Measurements from ENCODE around the gene MACROD2. TPM values are rescaled to one million over a fixed set of nuclear protein-coding genes. Genes with fewer than 3 reads are reported as not detected.

MACROD2 gene
- polyA plus RNA-seq, 1 donor from 2014 or later, result 23.2 TPM

GRCh38 chr20:15611541-15611940 is 1616.2 kb downstream of the MACROD2 start:
- no peak overlapping the region for H3K9ac ChIP-seq (ENCODE audit: low read length)

DNA sequence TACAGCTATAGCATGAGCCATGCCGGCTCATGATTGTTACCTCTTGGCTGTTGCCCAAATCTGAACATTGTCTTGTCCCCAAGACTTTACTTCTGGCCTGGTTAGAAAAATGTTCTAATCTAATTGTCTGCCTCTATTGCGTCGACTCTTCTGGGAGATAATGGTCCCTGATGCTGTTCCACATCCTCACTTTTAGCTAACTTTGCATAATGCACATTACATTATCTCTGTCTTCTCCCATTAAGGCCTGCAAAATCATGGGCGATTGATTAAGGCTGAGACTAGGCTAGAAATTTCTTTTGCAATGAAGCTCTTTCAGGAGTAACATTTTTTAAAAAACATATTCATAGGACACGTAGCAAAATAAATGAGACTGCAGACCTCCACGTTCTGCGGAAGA is 1616.9 kb downstream of the MACROD2 start:
- H3K36me3 ChIP-seq (ENCODE audit: insufficient read depth, low read length), result no peaks in the 10 kb centered on the region
- no peak for TF ChIP-seq POLR2AphosphoS5 (IDR thresholded peaks at IDR 0.05)
- TF ChIP-seq, protein P1, sequence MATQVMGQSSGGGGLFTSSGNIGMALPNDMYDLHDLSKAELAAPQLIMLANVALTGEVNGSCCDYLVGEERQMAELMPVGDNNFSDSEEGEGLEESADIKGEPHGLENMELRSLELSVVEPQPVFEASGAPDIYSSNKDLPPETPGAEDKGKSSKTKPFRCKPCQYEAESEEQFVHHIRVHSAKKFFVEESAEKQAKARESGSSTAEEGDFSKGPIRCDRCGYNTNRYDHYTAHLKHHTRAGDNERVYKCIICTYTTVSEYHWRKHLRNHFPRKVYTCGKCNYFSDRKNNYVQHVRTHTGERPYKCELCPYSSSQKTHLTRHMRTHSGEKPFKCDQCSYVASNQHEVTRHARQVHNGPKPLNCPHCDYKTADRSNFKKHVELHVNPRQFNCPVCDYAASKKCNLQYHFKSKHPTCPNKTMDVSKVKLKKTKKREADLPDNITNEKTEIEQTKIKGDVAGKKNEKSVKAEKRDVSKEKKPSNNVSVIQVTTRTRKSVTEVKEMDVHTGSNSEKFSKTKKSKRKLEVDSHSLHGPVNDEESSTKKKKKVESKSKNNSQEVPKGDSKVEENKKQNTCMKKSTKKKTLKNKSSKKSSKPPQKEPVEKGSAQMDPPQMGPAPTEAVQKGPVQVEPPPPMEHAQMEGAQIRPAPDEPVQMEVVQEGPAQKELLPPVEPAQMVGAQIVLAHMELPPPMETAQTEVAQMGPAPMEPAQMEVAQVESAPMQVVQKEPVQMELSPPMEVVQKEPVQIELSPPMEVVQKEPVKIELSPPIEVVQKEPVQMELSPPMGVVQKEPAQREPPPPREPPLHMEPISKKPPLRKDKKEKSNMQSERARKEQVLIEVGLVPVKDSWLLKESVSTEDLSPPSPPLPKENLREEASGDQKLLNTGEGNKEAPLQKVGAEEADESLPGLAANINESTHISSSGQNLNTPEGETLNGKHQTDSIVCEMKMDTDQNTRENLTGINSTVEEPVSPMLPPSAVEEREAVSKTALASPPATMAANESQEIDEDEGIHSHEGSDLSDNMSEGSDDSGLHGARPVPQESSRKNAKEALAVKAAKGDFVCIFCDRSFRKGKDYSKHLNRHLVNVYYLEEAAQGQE (IDR thresholded peaks at IDR 0.05; ENCODE audit: borderline replicate concordance), result no peak
- TF ChIP-seq SMC3 (conservative IDR thresholded peaks at IDR 0.05; ENCODE audit: poor library complexity), result no peak
- no peak for TF ChIP-seq TAF1 (IDR thresholded peaks at IDR 0.05; ENCODE audit: low read depth)
- no peak for TF ChIP-seq RAD21 (conservative IDR thresholded peaks at IDR 0.05)
- no peak overlapping the region for H3K4me3 ChIP-seq (ENCODE audit: low read length)
- H3F3A ChIP-seq (ENCODE audit: insufficient read depth, low read length, poor library complexity, severe bottlenecking), result no peaks in the 10 kb centered on the region
- no peaks in the 10 kb centered on the region for H3K27me3 ChIP-seq (ENCODE audit: insufficient read depth, low read depth, low read length)
- H3K27ac ChIP-seq (ENCODE audit: low read length), result no peak overlapping the region
- H3K9ac ChIP-seq (ENCODE audit: low read length), result no peak overlapping the region
- no peaks in the 10 kb centered on the region for H3K9me2 ChIP-seq (ENCODE audit: insufficient read depth, low read length)
- no peak overlapping the region for H2AFZ ChIP-seq (ENCODE audit: low read depth, low read length)
- no peaks in the 10 kb centered on the region for H3K79me2 ChIP-seq (replicated peaks; ENCODE audit: insufficient read depth, low read length)
- H3K9me3 ChIP-seq (ENCODE audit: low read length), result no peaks in the 10 kb centered on the region
- no peaks in the 10 kb centered on the region for H4K20me1 ChIP-seq (ENCODE audit: insufficient read depth)
- H3K4me2 ChIP-seq (ENCODE audit: low read length), result no peak overlapping the region

More at GRCh38 chr20:15611541-15611940, 1616.2 kb downstream of the MACROD2 start:
- Histone ChIP-seq H2AFZ (ENCODE audit: low read depth, low read length) (no peak overlapping the region), H3K27me3 (ENCODE audit: insufficient read depth, low read depth, low read length) (no peaks in the 10 kb centered on the region), H3K79me2 (replicated peaks; ENCODE audit: insufficient read depth, low read length) (no peaks in the 10 kb centered on the region), H3K9me3 (ENCODE audit: low read length) (no peaks in the 10 kb centered on the region), H3K9me2 (ENCODE audit: insufficient read depth, low read length) (no peaks in the 10 kb centered on the region), H3K36me3 (ENCODE audit: insufficient read depth, low read length) (no peaks in the 10 kb centered on the region), H3K27ac (ENCODE audit: low read length) (no peak overlapping the region), H3F3A (ENCODE audit: insufficient read depth, low read length, poor library complexity, severe bottlenecking) (no peaks in the 10 kb centered on the region), H3K4me2 (ENCODE audit: low read length) (no peak overlapping the region), H3K4me3 (ENCODE audit: low read length) (no peak overlapping the region), H4K20me1 (ENCODE audit: insufficient read depth) (no peaks in the 10 kb centered on the region)
- TF ChIP-seq, protein P2, sequence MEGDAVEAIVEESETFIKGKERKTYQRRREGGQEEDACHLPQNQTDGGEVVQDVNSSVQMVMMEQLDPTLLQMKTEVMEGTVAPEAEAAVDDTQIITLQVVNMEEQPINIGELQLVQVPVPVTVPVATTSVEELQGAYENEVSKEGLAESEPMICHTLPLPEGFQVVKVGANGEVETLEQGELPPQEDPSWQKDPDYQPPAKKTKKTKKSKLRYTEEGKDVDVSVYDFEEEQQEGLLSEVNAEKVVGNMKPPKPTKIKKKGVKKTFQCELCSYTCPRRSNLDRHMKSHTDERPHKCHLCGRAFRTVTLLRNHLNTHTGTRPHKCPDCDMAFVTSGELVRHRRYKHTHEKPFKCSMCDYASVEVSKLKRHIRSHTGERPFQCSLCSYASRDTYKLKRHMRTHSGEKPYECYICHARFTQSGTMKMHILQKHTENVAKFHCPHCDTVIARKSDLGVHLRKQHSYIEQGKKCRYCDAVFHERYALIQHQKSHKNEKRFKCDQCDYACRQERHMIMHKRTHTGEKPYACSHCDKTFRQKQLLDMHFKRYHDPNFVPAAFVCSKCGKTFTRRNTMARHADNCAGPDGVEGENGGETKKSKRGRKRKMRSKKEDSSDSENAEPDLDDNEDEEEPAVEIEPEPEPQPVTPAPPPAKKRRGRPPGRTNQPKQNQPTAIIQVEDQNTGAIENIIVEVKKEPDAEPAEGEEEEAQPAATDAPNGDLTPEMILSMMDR (IDR thresholded peaks at IDR 0.05; ENCODE audit: poor library complexity, severe bottlenecking), result no peak
- TF ChIP-seq SMC3 (conservative IDR thresholded peaks at IDR 0.05; ENCODE audit: poor library complexity), result no peak
- no peak for TF ChIP-seq EZH2 (IDR thresholded peaks at IDR 0.05; ENCODE audit: borderline replicate concordance, insufficient read depth, low read length, poor library complexity, severe bottlenecking)
- TF ChIP-seq, protein P1 (IDR thresholded peaks at IDR 0.05; ENCODE audit: borderline replicate concordance), result no peak
- TF ChIP-seq TAF1 (IDR thresholded peaks at IDR 0.05; ENCODE audit: low read depth), result no peak
- no peak for TF ChIP-seq EP300 (conservative IDR thresholded peaks at IDR 0.05; ENCODE audit: poor library complexity, severe bottlenecking)
- no peak for TF ChIP-seq MXI1 (conservative IDR thresholded peaks at IDR 0.05; ENCODE audit: poor library complexity, severe bottlenecking)
- no peak for TF ChIP-seq RAD21 (conservative IDR thresholded peaks at IDR 0.05)
- no peak for TF ChIP-seq POLR2AphosphoS5 (IDR thresholded peaks at IDR 0.05)
